Measurements from ENCODE around the gene WDR45. TPM values are rescaled to one million over a fixed set of nuclear protein-coding genes. Genes with fewer than 3 reads are reported as not detected.

The WDR45 gene
- total and polyA plus RNA-seq, 2 of the 13 experiments (the other 11 are each of a cell fraction or from before 2014, with no cell fraction given): 16.4 to 65.5 TPM

- TF ChIP-seq ZNF276 (CRISPR knock-in tag; IDR thresholded peaks at IDR 0.05; ENCODE audit: low read depth) (no peak), STAT5B (CRISPR knock-in tag; IDR thresholded peaks at IDR 0.05) (no peak), ATF7-NPFF (CRISPR knock-in tag; IDR thresholded peaks at IDR 0.05; ENCODE audit: low read depth) (0 out of 2 replicates have a peak, but pooled peaks have one; percentile 55), HES4 (CRISPR knock-in tag; IDR thresholded peaks at IDR 0.05; ENCODE audit: borderline replicate concordance) (no peak), ATF4 (CRISPR knock-in tag; IDR thresholded peaks at IDR 0.05) (no peak), SP2 (CRISPR knock-in tag; IDR thresholded peaks at IDR 0.05) (peak; percentile 87), CCAR2 (optimal IDR thresholded peaks at IDR 0.05; ENCODE audit: low read depth, low read length) (no peak), SMYD3 (CRISPR knock-in tag; IDR thresholded peaks at IDR 0.05) (no peak), XBP1 (CRISPR knock-in tag; IDR thresholded peaks at IDR 0.05) (no peak), ZFP37 (CRISPR knock-in tag; IDR thresholded peaks at IDR 0.05; ENCODE audit: borderline replicate concordance) (no peak), SRY (CRISPR knock-in tag; IDR thresholded peaks at IDR 0.05) (0 out of 2 replicates have a peak, but pooled peaks have one; percentile 47), ZNF563 (CRISPR knock-in tag; IDR thresholded peaks at IDR 0.05) (peak; percentile 29; the same call in 1 of the 2 replicates), ZNF878 (CRISPR knock-in tag; IDR thresholded peaks at IDR 0.05) (no peak), ARID4A (CRISPR knock-in tag; IDR thresholded peaks at IDR 0.05; ENCODE audit: borderline replicate concordance) (peak; percentile 70), ZSCAN25 (CRISPR knock-in tag; IDR thresholded peaks at IDR 0.05) (no peak), ZFY (CRISPR knock-in tag; IDR thresholded peaks at IDR 0.05) (peak; percentile 75)
- TF ChIP-seq, protein P1, sequence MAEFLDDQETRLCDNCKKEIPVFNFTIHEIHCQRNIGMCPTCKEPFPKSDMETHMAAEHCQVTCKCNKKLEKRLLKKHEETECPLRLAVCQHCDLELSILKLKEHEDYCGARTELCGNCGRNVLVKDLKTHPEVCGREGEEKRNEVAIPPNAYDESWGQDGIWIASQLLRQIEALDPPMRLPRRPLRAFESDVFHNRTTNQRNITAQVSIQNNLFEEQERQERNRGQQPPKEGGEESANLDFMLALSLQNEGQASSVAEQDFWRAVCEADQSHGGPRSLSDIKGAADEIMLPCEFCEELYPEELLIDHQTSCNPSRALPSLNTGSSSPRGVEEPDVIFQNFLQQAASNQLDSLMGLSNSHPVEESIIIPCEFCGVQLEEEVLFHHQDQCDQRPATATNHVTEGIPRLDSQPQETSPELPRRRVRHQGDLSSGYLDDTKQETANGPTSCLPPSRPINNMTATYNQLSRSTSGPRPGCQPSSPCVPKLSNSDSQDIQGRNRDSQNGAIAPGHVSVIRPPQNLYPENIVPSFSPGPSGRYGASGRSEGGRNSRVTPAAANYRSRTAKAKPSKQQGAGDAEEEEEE (CRISPR knock-in tag; IDR thresholded peaks at IDR 0.05; ENCODE audit: borderline replicate concordance): no peak
- TF ChIP-seq, protein P2, sequence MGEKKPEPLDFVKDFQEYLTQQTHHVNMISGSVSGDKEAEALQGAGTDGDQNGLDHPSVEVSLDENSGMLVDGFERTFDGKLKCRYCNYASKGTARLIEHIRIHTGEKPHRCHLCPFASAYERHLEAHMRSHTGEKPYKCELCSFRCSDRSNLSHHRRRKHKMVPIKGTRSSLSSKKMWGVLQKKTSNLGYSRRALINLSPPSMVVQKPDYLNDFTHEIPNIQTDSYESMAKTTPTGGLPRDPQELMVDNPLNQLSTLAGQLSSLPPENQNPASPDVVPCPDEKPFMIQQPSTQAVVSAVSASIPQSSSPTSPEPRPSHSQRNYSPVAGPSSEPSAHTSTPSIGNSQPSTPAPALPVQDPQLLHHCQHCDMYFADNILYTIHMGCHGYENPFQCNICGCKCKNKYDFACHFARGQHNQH (CRISPR knock-in tag; IDR thresholded peaks at IDR 0.05): no peak
Measured at GRCh38 chrX:49100704-49101628, 21.3 kb upstream of the WDR45 start (continued).
